Lung (tissue), 12 donors: ENCODE measurements around the gene NARS2. TPM values are rescaled to one million over a fixed set of nuclear protein-coding genes. Genes with fewer than 3 reads are reported as not detected.
"Not testable (repeated sequence)": the region's sequence is repeated elsewhere in the genome, so short reads cannot be mapped to it uniquely, and the experiment has no call there.

Experiments used
- ATAC-seq: fragments of 200-7000 bp; cut with Tn5 transposase; one replicate; pipeline ENCODE4 v1.9.1; 2020; ENCODE audit warnings: moderate number of reproducible peaks; ENCODE audit not compliant: insufficient read depth, low FRiP score
- DNase-seq, 3 donors: peaks; one replicate each; pipeline ENCODE4 v3.0.0-alpha.2; 2013 to 2017
- H3K27ac ChIP-seq, 2 donors: one replicate each; pipeline ENCODE4 v1.5.1; 2013; ENCODE audit warnings: mild to moderate bottlenecking in 2 of 2, moderate library complexity in 2 of 2, control low read depth in 1 of 2, inconsistent platforms in 1 of 2, low read depth in 1 of 2, low read length in 1 of 2
- H3K27me3 ChIP-seq, 3 donors: one replicate each; pipeline ENCODE4 v1.5.1; 2013; ENCODE audit warnings: low read length in 2 of 3; ENCODE audit not compliant: control insufficient read depth in 3 of 3, insufficient read depth in 3 of 3
- H3K36me3 ChIP-seq, 4 donors: one replicate each; pipeline ENCODE4 v1.5.1; 2013; ENCODE audit warnings: low read length in 4 of 4, mild to moderate bottlenecking in 1 of 4, moderate library complexity in 1 of 4; ENCODE audit not compliant: control insufficient read depth in 4 of 4, insufficient read depth in 4 of 4
- H3K4me1 ChIP-seq, 5 donors: one replicate each; pipeline ENCODE4 v1.5.1; 2013; ENCODE audit warnings: low read length in 5 of 5, mild to moderate bottlenecking in 2 of 5, moderate library complexity in 1 of 5; ENCODE audit not compliant: control insufficient read depth in 5 of 5, insufficient read depth in 5 of 5
- H3K4me3 ChIP-seq: one replicate; pipeline ENCODE4 v1.5.1; 2013; ENCODE audit warnings: mild to moderate bottlenecking, control low read depth, moderate library complexity
- H3K9ac ChIP-seq, 2 donors: one replicate each; pipeline ENCODE4 v1.5.1; 2013; ENCODE audit warnings: low read length in 2 of 2, control low read depth in 1 of 2; ENCODE audit not compliant: insufficient read depth in 1 of 2
- H3K9me3 ChIP-seq, 4 donors: one replicate each; pipeline ENCODE4 v1.5.1; 2013; ENCODE audit warnings: low read length in 3 of 4, mild to moderate bottlenecking in 1 of 4, moderate library complexity in 1 of 4; ENCODE audit not compliant: control insufficient read depth in 4 of 4, insufficient read depth in 3 of 4
- WGBS, 2 donors: extraction: QIAGEN DNeasy Blood & Tissue Kit; methylation state at CpG; one replicate each; pipeline ENCODE4 v1.1.7; 2013; 5-methylcytosine and 5-hydroxymethylcytosine counted together
- polyA plus RNA-seq, 2 donors: library from polyadenylated mRNA; stranded (reverse); fragments of 200-250 nt; gene quantifications; one replicate each; pipeline ENCODE4 v1.2.1, GENCODE V29; 2013
- total RNA-seq, 2 donors: library from RNA; depleted of rRNA in 1 of 2; stranded (reverse); fragments of >200 nt in 1 of 2; gene quantifications; one replicate each; pipeline ENCODE4 v1.2.1, GENCODE V29; 2014 to 2021
- TF ChIP-seq, protein P1 (sequence below): IDR thresholded peaks from 2 replicates; pipeline ENCODE4 v1.5.1; 2012; ENCODE audit warnings: mild to moderate bottlenecking; ENCODE audit errors: control extremely low read depth, extremely low read depth
- donor health status: control.
- donor health status: control.
- donor health status: Bipolar disorder and iron deficiency.
- donor health status: healthy.
- donor health status: DM: yes; HTN: yes; CAD: no.

The NARS2 gene
- total and polyA plus RNA-seq, 4 donors: 12.0 to 33.8 (median 19.8) TPM

- Histone ChIP-seq H3K9ac (no peak overlapping the region), H3K27me3 (no peaks in the 10 kb centered on the region), H3K27ac (no peak overlapping the region), H3K4me3 (no peak overlapping the region), H3K36me3 (peaks cover 0 to 9% (median 4%) of the 10 kb centered on the region in 4 donors), H3K9me3 (no peaks in the 10 kb centered on the region), H3K4me1 (peaks cover 0 to 10% (median 5%) of the 10 kb centered on the region in 5 donors)
- ATAC-seq (no peak), DNase-seq (no peak)
- TF ChIP-seq, protein P1, sequence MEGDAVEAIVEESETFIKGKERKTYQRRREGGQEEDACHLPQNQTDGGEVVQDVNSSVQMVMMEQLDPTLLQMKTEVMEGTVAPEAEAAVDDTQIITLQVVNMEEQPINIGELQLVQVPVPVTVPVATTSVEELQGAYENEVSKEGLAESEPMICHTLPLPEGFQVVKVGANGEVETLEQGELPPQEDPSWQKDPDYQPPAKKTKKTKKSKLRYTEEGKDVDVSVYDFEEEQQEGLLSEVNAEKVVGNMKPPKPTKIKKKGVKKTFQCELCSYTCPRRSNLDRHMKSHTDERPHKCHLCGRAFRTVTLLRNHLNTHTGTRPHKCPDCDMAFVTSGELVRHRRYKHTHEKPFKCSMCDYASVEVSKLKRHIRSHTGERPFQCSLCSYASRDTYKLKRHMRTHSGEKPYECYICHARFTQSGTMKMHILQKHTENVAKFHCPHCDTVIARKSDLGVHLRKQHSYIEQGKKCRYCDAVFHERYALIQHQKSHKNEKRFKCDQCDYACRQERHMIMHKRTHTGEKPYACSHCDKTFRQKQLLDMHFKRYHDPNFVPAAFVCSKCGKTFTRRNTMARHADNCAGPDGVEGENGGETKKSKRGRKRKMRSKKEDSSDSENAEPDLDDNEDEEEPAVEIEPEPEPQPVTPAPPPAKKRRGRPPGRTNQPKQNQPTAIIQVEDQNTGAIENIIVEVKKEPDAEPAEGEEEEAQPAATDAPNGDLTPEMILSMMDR: no peak
- 93 to 95% methylated on average over 3 of the region's 3 CpGs for WGBS, 2 donors
Observed at GRCh38 chr11:78555592-78555991, 19.1 kb downstream of the NARS2 start.

DNA sequence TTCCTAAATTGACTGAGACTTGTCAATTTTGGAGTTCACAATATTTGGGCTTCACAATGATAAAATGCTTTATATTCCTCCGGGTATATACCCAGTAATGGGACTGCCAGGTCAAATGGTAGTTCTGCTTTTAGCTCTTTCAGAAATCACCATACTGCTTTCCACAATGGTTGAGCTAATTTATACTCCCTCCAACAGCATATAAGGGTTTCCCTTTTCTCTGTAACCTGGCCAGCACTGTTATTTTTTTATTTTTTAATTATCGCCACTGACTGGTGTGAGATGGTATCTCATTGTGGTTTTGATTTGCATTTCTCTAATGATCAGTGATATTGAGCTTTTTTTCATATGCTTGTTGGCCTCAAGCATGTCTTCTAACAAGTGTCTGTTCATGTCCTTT lies 21.8 kb downstream of the NARS2 start:
- 89% methylated on average over 2 of the region's 2 CpGs for WGBS, 2 donors
- no peak for ATAC-seq
- Histone ChIP-seq H3K4me3 (no peak overlapping the region), H3K36me3 (peaks cover 0 to 7% (median 4%) of the 10 kb centered on the region in 4 donors), H3K9ac (no peak overlapping the region), H3K4me1 (peaks cover 0 to 15% (median 0%) of the 10 kb centered on the region in 5 donors), H3K9me3 (no peaks in the 10 kb centered on the region), H3K27me3 (no peaks in the 10 kb centered on the region), H3K27ac (no peak overlapping the region)
- DNase-seq: no peak
- TF ChIP-seq, protein P1: no peak

DNA sequence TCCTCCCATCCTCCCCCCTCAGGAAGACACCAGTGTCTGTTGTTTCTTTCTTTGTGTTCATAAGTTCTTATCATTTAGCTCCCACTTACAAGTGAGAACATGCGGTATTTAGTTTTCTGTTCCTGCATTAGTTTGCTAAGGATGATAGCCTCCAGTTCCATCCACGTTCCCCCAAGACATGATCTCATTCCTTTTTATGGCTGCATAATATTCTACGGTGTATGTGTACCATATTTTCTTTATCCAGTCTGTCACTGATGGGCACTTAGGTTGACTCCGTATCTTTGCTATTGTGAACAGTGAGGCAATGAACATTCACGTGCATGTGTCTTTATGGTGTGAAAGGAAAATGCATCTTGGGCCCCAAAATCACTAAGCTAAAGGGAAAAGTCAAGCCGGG lies 22.5 kb downstream of the NARS2 start:
- ATAC-seq, H3K36me3 ChIP-seq, H3K27me3 ChIP-seq, DNase-seq, H3K27ac ChIP-seq, H3K4me3 ChIP-seq, H3K9ac ChIP-seq, H3K9me3 ChIP-seq: not testable (repeated sequence)
- 97 to 98% methylated on average over 6 of the region's 6 CpGs for WGBS, 2 donors
- H3K4me1 ChIP-seq: peaks cover 0 to 12% (median 0%) of the 10 kb centered on the region in 5 donors

GRCh38 chr11:78551066-78551465 lies 23.6 kb downstream of the NARS2 start:
- TF ChIP-seq, protein P1: no peak
- H3K27me3 ChIP-seq: no peaks in the 10 kb centered on the region
- DNase-seq (no peak), ATAC-seq (no peak)
- H3K36me3 ChIP-seq: peaks cover 0 to 7% (median 3%) of the 10 kb centered on the region in 4 donors
- H3K9me3 ChIP-seq: no peaks in the 10 kb centered on the region
- no peak overlapping the region for H3K4me3 ChIP-seq
- H3K9ac ChIP-seq: no peak overlapping the region
- WGBS, 2 donors: 78 to 86% methylated on average over 6 of the region's 6 CpGs
- peaks cover 0 to 9% (median 0%) of the 10 kb centered on the region in 5 donors for H3K4me1 ChIP-seq
- no peak overlapping the region for H3K27ac ChIP-seq
